ENCODE results near the gene WDR11.

Gene WDR11

GRCh38 chr10:120940299-120940900 lies 89.2 kb downstream of the WDR11 start:
- TF ChIP-seq, protein P1, sequence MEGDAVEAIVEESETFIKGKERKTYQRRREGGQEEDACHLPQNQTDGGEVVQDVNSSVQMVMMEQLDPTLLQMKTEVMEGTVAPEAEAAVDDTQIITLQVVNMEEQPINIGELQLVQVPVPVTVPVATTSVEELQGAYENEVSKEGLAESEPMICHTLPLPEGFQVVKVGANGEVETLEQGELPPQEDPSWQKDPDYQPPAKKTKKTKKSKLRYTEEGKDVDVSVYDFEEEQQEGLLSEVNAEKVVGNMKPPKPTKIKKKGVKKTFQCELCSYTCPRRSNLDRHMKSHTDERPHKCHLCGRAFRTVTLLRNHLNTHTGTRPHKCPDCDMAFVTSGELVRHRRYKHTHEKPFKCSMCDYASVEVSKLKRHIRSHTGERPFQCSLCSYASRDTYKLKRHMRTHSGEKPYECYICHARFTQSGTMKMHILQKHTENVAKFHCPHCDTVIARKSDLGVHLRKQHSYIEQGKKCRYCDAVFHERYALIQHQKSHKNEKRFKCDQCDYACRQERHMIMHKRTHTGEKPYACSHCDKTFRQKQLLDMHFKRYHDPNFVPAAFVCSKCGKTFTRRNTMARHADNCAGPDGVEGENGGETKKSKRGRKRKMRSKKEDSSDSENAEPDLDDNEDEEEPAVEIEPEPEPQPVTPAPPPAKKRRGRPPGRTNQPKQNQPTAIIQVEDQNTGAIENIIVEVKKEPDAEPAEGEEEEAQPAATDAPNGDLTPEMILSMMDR (IDR thresholded peaks at IDR 0.05) = no peak

DNA sequence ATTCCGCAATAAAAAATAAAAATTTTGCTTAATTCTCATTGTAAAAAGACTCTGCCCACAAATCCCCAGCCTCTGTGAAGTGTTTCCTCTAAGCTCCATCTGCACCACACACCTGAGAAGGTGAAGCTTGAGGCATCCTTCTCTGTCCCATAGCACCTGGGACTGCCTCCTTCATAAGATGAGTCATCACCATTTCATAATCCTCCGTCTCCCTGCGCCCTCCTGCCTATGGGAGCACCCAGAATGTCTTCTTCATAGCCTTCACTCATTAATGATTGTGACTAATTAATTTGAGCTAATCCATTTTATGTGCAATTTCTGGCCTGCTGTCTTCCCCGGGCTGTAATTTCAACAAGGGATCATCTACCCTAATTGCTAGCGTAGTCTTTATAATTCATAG lies 90.3 kb downstream of the WDR11 start:
- TF ChIP-seq, protein P1 (IDR thresholded peaks at IDR 0.05) = no peak

- TF ChIP-seq, protein P1 (IDR thresholded peaks at IDR 0.05) = peak; percentile 87
Observed at GRCh38 chr10:120942806-120943413, 91.7 kb downstream of the WDR11 start.

GRCh38 chr10:120943542-120943941 lies 92.4 kb downstream of the WDR11 start:
- TF ChIP-seq, protein P1 (IDR thresholded peaks at IDR 0.05) = no peak

- TF ChIP-seq, protein P1 (IDR thresholded peaks at IDR 0.05) = no peak
Observed at GRCh38 chr10:120944586-120945125, 93.5 kb downstream of the WDR11 start.

- TF ChIP-seq, protein P1 (IDR thresholded peaks at IDR 0.05) = no peak
Observed at GRCh38 chr10:120945182-120945581, 94.0 kb downstream of the WDR11 start.

DNA sequence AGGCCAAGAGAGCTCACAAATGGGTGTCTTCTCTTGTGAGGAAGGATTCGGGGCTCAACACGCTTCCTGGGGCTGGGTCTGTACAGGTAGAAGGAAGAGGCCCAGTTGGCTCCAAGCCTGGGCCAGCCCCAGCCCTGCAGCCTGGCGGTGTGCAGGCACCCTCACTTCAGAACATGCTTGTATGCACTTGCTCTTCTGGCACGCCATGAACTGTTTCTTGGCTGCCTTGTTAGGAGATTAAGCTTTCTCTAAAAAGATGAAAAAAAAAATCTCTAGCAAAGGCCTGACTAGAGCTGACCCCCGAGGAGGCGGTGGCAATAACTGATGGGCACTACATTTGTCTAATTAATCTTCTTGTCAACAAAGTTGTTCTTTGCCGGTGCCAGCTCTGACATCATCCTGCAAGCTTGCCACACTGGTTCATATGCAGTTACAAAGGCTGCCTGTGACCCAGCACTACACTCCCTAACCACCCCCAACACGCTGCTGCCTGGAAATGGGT lies 94.7 kb downstream of the WDR11 start:
- TF ChIP-seq, protein P1 (IDR thresholded peaks at IDR 0.05) = no peak

All from LNCAP (cell line).